ENCODE results near the gene CR1. TPM values are rescaled to one million over a fixed set of nuclear protein-coding genes. Genes with fewer than 3 reads are reported as not detected.

CR1 gene
- total and polyA plus RNA-seq, 8 donors: 0.39 to 37.4 (median 0.79) TPM

- TF ChIP-seq, protein P1, sequence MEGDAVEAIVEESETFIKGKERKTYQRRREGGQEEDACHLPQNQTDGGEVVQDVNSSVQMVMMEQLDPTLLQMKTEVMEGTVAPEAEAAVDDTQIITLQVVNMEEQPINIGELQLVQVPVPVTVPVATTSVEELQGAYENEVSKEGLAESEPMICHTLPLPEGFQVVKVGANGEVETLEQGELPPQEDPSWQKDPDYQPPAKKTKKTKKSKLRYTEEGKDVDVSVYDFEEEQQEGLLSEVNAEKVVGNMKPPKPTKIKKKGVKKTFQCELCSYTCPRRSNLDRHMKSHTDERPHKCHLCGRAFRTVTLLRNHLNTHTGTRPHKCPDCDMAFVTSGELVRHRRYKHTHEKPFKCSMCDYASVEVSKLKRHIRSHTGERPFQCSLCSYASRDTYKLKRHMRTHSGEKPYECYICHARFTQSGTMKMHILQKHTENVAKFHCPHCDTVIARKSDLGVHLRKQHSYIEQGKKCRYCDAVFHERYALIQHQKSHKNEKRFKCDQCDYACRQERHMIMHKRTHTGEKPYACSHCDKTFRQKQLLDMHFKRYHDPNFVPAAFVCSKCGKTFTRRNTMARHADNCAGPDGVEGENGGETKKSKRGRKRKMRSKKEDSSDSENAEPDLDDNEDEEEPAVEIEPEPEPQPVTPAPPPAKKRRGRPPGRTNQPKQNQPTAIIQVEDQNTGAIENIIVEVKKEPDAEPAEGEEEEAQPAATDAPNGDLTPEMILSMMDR (IDR thresholded peaks at IDR 0.05): no peak
- Histone ChIP-seq H3K36me3 (no peaks in the 10 kb centered on the region), H3K27me3 (peaks cover 25 to 38% of the 10 kb centered on the region in 2 donors), H3K4me3 (no peak overlapping the region), H3K9me3 (no peaks in the 10 kb centered on the region), H3K27ac (no peak overlapping the region), H3K4me1 (peaks cover 10 to 15% of the 10 kb centered on the region in 2 donors)
- DNase-seq (no peak), ATAC-seq (no peak)
- intact Hi-C loops (cut with DNase I): no loop called here
These were observed 37.5 kb upstream of the CR1 start for GRCh38 chr1:207458414-207458813.

- TF ChIP-seq, protein P1 (IDR thresholded peaks at IDR 0.05): no peak
- no peak for DNase-seq
- Histone ChIP-seq H3K36me3 (no peaks in the 10 kb centered on the region), H3K4me1 (peaks cover 9 to 14% of the 10 kb centered on the region in 2 donors), H3K27me3 (peaks cover 19 to 32% of the 10 kb centered on the region in 2 donors), H3K27ac (no peak overlapping the region), H3K4me3 (no peak overlapping the region), H3K9me3 (no peaks in the 10 kb centered on the region)
- no peak for ATAC-seq
- intact Hi-C loops (cut with DNase I): no loop called here
These were observed 36.9 kb upstream of the CR1 start for GRCh38 chr1:207459008-207459407.

DNA sequence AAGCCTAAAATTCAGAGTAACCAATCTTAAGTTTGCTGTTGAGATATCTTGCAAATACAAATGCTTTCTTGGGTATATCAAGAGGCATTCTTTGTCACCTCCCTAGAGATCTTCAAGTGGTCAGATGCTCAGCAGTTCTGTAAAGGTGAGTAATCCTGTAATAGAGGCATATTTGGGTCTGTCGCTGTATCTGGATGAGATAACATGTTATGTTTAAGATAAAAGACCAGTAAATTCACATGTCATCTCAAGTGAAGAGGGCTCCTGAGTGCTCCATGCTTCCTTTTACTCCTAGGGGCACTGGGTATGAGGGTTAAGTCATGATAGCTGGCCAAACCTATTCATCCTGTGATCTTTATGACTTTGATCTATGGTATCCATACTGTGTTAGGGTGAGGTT lies 34.3 kb upstream of the CR1 start:
- TF ChIP-seq, protein P1 (IDR thresholded peaks at IDR 0.05): no peak
- no peak overlapping the region for H3K4me3 ChIP-seq
- no peak for ATAC-seq
- no peaks in the 10 kb centered on the region for H3K4me1 ChIP-seq
- no peak overlapping the region for H3K27ac ChIP-seq
- DNase-seq: no peak
- no peaks in the 10 kb centered on the region for H3K36me3 ChIP-seq
- intact Hi-C loops (cut with DNase I): no loop called here
- H3K27me3 ChIP-seq: peaks cover 6 to 8% of the 10 kb centered on the region in 2 donors
- H3K9me3 ChIP-seq: no peaks in the 10 kb centered on the region

DNA sequence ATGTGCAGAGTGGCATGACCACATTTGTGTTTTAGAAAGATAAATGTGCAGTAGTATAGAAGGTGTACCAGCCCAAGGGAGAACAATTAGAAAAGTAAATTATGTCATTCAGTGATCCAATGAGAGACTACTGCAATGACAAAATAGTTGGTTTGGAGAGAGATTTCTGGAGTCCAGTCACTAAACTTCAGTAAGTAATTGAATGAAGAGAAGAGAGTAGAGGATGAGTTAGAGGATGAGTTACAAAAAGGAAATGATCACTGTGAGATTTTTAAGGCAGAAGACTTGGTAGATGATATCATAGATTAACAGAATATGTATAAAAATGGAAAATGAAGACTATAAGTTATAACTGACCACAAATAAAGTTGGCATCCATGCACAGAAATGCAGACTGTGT lies 33.4 kb upstream of the CR1 start:
- DNase-seq (no peak), ATAC-seq (no peak)
- H3K4me3 ChIP-seq: no peak overlapping the region
- intact Hi-C loops (cut with DNase I): no loop called here
- H3K4me1 ChIP-seq: no peaks in the 10 kb centered on the region
- no peaks in the 10 kb centered on the region for H3K9me3 ChIP-seq
- TF ChIP-seq, protein P1 (IDR thresholded peaks at IDR 0.05): no peak
- no peaks in the 10 kb centered on the region for H3K36me3 ChIP-seq
- H3K27ac ChIP-seq: no peak overlapping the region
- peaks cover 0 to 11% of the 10 kb centered on the region in 2 donors for H3K27me3 ChIP-seq

- no peaks in the 10 kb centered on the region for H3K9me3 ChIP-seq
- ATAC-seq (no peak), DNase-seq (no peak)
- H3K27me3 ChIP-seq: peaks cover 0 to 14% of the 10 kb centered on the region in 2 donors
- H3K4me1 ChIP-seq: no peaks in the 10 kb centered on the region
- no peak overlapping the region for H3K4me3 ChIP-seq
- H3K36me3 ChIP-seq: no peaks in the 10 kb centered on the region
- no peak overlapping the region for H3K27ac ChIP-seq
- intact Hi-C loops (cut with DNase I): no loop called here
- TF ChIP-seq, protein P1 (IDR thresholded peaks at IDR 0.05): no peak
These were observed 32.9 kb upstream of the CR1 start for GRCh38 chr1:207463021-207463420.

All from left lung (tissue), 10 donors.